Skin epidermis (tissue), 12 donors: ENCODE measurements around the gene PTPRN2.

Experiments used
- H3K27ac ChIP-seq, 21 experiments: fragments of 200-600 bp; sonication (generic) in 11 of 21; one replicate each; pipeline ENCODE4 v1.5.0; 2020; ENCODE audit warnings: mild to moderate bottlenecking in 3 of 21, inconsistent platforms in 2 of 21, moderate library complexity in 2 of 21
- H3K4me3 ChIP-seq, 7 experiments: fragments of 200-600 bp; sonication (generic) in 2 of 7; one replicate each; pipeline ENCODE4 v1.5.0; 2020; ENCODE audit warnings: inconsistent platforms in 2 of 7, mild to moderate bottlenecking in 2 of 7, moderate library complexity in 1 of 7

PTPRN2 gene

GRCh38 chr7:157997471-157997870 lies 590.2 kb downstream of the PTPRN2 start:
- Histone ChIP-seq H3K27ac (no peak overlapping the region), H3K4me3 (no peak overlapping the region)

- H3K4me3 ChIP-seq = no peak overlapping the region
- H3K27ac ChIP-seq = no peak overlapping the region
These were observed 590.6 kb downstream of the PTPRN2 start for GRCh38 chr7:157997080-157997440.

GRCh38 chr7:157996359-157997079 lies 591.1 kb downstream of the PTPRN2 start:
- no peak overlapping the region for H3K4me3 ChIP-seq
- no peak overlapping the region for H3K27ac ChIP-seq

- Histone ChIP-seq H3K4me3 (no peak overlapping the region), H3K27ac (no peak overlapping the region)
These were observed 591.8 kb downstream of the PTPRN2 start for GRCh38 chr7:157995815-157996214.

DNA sequence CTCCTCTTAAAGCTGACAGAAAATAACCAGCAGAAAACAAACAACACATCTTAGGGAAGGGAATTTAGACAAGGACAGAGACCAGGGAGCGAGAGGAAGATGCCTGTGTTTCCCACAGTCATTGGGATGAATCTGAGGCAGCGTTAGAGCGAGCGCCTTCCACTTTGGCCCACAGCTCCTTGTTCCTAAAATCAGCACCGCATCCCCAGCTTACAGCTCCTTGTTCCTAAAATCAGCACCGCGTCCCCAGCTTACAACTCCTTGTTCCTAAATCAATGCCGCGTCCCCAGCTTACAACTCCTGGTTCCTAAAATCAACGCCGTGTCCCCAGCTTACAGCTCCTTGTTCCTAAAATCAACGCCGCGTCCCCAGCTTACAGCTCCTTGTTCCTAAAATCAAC lies 593.3 kb downstream of the PTPRN2 start:
- no peak overlapping the region for H3K4me3 ChIP-seq

GRCh38 chr7:157993406-157994105 lies 594.1 kb downstream of the PTPRN2 start:
- H3K4me3 ChIP-seq = no peak overlapping the region
- H3K27ac ChIP-seq = no peak overlapping the region

More for the DNA sequence above, 593.3 kb downstream of the PTPRN2 start:
- no peak overlapping the region for H3K27ac ChIP-seq

GRCh38 chr7:157992511-157993160 lies 595.0 kb downstream of the PTPRN2 start:
- Histone ChIP-seq H3K4me3 (no peak overlapping the region), H3K27ac (no peak overlapping the region)

- H3K4me3 ChIP-seq = no peak overlapping the region
- H3K27ac ChIP-seq = no peak overlapping the region
These were observed 595.9 kb downstream of the PTPRN2 start for GRCh38 chr7:157991761-157992160.

GRCh38 chr7:157991351-157991750 lies 596.3 kb downstream of the PTPRN2 start:
- no peak overlapping the region for H3K27ac ChIP-seq
- H3K4me3 ChIP-seq = no peak overlapping the region

- Histone ChIP-seq H3K27ac (no peak overlapping the region), H3K4me3 (no peak overlapping the region)
These were observed 596.8 kb downstream of the PTPRN2 start for GRCh38 chr7:157990881-157991250.

- Histone ChIP-seq H3K27ac (no peak overlapping the region), H3K4me3 (no peak overlapping the region)
These were observed 597.3 kb downstream of the PTPRN2 start for GRCh38 chr7:157990226-157990880.

DNA sequence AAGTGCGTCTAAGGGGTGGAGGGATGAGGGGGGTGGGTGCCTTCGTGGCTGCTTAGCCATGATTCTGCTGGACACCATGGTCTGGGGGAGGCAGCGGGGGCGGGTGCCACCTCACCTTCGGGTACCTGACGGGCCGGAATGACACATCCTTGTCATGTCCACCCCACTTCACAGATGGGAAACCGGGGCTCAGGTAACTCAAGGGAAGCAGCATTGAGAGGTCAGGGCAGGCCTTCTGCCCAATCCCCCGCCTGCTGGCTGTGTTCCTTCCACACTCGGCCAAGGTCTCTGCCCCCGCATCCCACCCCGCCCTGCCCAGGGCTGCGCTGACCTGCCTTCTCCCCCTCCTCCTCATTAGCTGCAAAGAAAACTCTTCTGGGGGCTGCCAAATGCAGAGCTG lies 598.0 kb downstream of the PTPRN2 start:
- Histone ChIP-seq H3K27ac (no peak overlapping the region), H3K4me3 (no peak overlapping the region)

- Histone ChIP-seq H3K27ac (no peak overlapping the region), H3K4me3 (no peak overlapping the region)
These were observed 599.7 kb downstream of the PTPRN2 start for GRCh38 chr7:157987906-157988305.

DNA sequence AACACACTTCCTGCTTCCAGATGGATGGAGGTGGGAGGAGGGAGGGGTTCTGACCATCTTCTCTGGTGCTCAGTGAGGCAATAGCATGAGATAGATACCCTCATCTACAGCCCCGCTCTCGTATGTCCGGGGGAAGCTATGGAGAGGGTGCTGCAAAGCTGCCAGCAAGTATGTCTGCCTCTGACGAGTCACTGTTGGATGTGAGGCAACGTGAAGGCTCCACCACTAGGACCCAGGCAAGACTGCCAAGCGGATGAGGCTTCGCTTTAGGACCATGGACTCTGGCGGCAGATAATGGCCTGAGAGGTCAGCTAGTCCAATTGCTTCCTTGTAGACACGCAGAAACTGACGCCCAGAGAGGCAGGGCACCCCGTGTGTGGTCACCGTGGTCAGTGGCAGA lies 601.6 kb downstream of the PTPRN2 start:
- no peak overlapping the region for H3K27ac ChIP-seq
- H3K4me3 ChIP-seq = no peak overlapping the region

- H3K4me3 ChIP-seq = no peak overlapping the region
- no peak overlapping the region for H3K27ac ChIP-seq
These were observed 602.0 kb downstream of the PTPRN2 start for GRCh38 chr7:157985636-157986035.

DNA sequence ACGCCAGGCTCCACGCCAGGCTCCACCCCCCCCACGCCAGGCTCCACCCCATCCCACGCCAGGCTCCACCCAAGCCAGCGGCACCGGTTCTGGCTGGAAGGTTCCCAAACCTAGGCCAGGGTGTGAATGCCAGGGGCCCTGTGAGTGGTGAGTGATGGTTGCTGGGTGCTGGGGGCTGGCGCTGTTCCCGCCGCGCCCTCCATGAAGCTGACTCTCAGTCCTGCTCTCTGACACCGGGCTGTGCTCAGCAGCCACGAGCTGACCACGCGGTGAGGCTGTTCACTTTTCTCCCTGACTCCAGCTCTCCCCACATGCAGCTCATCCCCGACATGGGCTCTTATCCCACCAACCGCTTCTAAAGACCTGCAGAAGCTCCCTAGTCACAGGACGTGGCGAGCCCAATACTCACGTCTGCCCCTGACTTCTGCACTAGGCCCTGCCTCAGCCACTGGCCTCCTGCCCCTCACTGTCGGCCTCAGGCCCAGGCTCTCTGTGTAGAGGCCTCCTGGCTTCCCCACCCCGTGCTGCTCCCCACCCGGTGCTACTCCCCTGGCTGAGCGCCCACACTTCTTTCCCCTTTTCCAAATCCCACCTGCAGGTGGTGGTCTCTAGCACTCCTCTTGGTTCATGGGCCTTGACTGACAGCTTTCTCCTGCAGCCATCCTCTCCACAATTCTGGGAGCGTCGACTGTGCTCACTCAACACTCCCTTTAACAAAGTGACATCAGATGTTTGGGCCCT lies 603.0 kb downstream of the PTPRN2 start:
- no peak overlapping the region for H3K4me3 ChIP-seq

DNA sequence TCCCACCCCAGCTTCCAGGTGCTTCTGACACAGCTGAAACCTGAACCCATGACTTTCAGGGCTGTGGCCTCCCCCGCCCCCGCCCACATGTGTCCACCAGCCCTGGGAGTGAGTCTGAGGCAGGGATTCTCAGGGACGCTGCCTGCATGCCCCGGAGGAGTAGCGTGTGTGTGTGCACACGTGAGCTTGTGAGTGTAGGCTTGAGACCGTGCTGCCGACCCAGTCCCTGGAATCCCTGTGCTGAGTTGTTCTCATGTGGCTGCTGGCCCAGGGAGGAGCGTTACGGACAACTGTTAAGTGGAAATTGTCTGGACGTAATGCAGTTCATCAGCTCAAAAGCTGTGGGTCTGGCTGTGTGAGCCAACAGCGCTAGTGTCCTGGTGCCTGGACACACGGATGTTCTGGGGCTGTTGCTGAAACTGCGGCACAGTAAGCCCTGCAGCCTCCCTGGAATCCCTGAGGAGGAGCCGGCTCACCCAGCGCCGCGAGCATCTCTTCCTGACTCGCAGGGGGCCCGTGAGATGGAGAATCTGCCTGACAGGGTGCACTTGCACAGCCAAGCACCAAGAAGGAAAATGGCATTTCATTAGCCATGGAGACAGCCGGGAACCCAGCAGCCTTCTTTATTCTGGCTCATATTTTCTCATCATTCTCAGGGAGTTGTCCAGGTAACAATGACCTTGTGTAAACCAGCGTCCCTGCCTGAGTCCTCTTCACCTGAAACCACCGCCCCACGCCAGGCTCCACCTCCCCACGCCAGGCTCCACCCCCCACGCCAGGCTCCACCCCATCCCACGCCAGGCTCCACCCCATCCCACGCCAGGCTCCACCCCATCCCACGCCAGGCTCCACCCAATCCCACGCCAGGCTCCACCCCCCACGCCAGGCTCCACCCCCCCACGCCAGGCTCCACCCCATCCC lies 603.9 kb downstream of the PTPRN2 start:
- no peak overlapping the region for H3K27ac ChIP-seq
- no peak overlapping the region for H3K4me3 ChIP-seq

More for the DNA sequence above, 603.0 kb downstream of the PTPRN2 start:
- H3K27ac ChIP-seq = no peak overlapping the region

- Histone ChIP-seq H3K4me3 (no peak overlapping the region), H3K27ac (no peak overlapping the region)
These were observed 605.8 kb downstream of the PTPRN2 start for GRCh38 chr7:157981778-157982177.

GRCh38 chr7:157980774-157981173 lies 606.8 kb downstream of the PTPRN2 start:
- H3K27ac ChIP-seq = no peak overlapping the region
- no peak overlapping the region for H3K4me3 ChIP-seq
